ENCODE measurements around the gene ARL11.

- no peak for TF ChIP-seq EZH2 (IDR thresholded peaks at IDR 0.05; ENCODE audit: low read length, missing control alignments)
- TF ChIP-seq CTCF (conservative IDR thresholded peaks at IDR 0.05 in 1 of 2, IDR thresholded peaks at IDR 0.05 in 1 of 2; ENCODE audit: low read depth in 1 of 2, low read length in 2 of 2): no peak
Measured at GRCh38 chr13:49632156-49632555, 3.8 kb downstream of the ARL11 start.
